H1 (cell line): ENCODE results near the gene RBM19. TPM values are rescaled to one million over a fixed set of nuclear protein-coding genes. Genes with fewer than 3 reads are reported as not detected.

Source experiments
- CTCF ChIA-PET: fragments of 300-600 bp; sonication (Branson Sonifier 250); formaldehyde crosslinking; loops from one replicate; lab custom pipeline; 2021; ENCODE audit not compliant: partially characterized antibody; lab: Charles Lee
- POLR2A ChIA-PET: fragments of 300-600 bp; sonication (Branson Sonifier 250); formaldehyde crosslinking; loops from one replicate; lab custom pipeline; 2021; ENCODE audit warnings: inconsistent platforms; ENCODE audit not compliant: partially characterized antibody; lab: Charles Lee
- DNase-seq, 2 experiments: peaks; one replicate each; pipeline versions ENCODE4 v3.0.0 to v3.0.0-alpha.2; 2010 to 2022; ENCODE audit warnings: low spot score in 2 of 2, low read depth in 1 of 2, mixed read lengths in 1 of 2
- FAIRE-seq: peaks from 2 replicates; lab custom pipeline; 2011; peaks lifted over from hg19 to GRCh38; lab: Jason Lieb, UNC
- H2AFZ ChIP-seq: 2 replicates; pipeline ENCODE4 v1.8.1; 2012; ENCODE audit warnings: low read length, inconsistent platforms
- H2AK5ac ChIP-seq: 2 replicates; pipeline ENCODE4 v1.6.1; 2013; ENCODE audit warnings: low read depth, low read length
- H2BK120ac ChIP-seq: replicated peaks from 2 replicates; pipeline ENCODE3; 2013; ENCODE audit warnings: low read depth, low read length, inconsistent platforms
- H2BK12ac ChIP-seq: 2 replicates; pipeline ENCODE4 v1.6.1; 2013; ENCODE audit warnings: low read depth, low read length
- H2BK15ac ChIP-seq: 2 replicates; pipeline ENCODE4 v1.6.1; 2013; ENCODE audit warnings: low read length
- H2BK20ac ChIP-seq: 2 replicates; pipeline ENCODE4 v1.6.1; 2013; ENCODE audit warnings: low read length
- H2BK5ac ChIP-seq: 2 replicates; pipeline ENCODE4 v1.6.1; 2013; ENCODE audit warnings: low read depth, low read length
- H3K14ac ChIP-seq: 2 replicates; pipeline ENCODE4 v1.6.1; 2013; ENCODE audit warnings: inconsistent platforms; ENCODE audit not compliant: insufficient read length
- H3K18ac ChIP-seq: 2 replicates; pipeline ENCODE4 v1.6.1; 2013; ENCODE audit warnings: low read length; ENCODE audit errors: extremely low read depth
- H3K23ac ChIP-seq: 2 replicates; pipeline ENCODE4 v1.6.1; 2013; ENCODE audit warnings: inconsistent platforms; ENCODE audit not compliant: insufficient read length
- H3K23me2 ChIP-seq: 2 replicates; pipeline ENCODE4 v1.6.1; 2013; ENCODE audit warnings: low read depth, low read length
- H3K27ac ChIP-seq: 2 replicates; pipeline ENCODE4 v1.6.1; 2011; ENCODE audit warnings: low read depth, low read length, inconsistent platforms
- H3K27me3 ChIP-seq, 4 experiments: replicated peaks in 1 of 4; 1 replicate in 1 of 4; 2 replicates in 3 of 4; pipeline versions ENCODE4 v1.6.1 to v1.8.1; 2011 to 2013; ENCODE audit warnings: low read length in 3 of 4, mild to moderate bottlenecking in 3 of 4, inconsistent platforms in 2 of 4, mixed read lengths in 2 of 4, moderate library complexity in 1 of 4; ENCODE audit not compliant: control insufficient read depth in 3 of 4, insufficient read depth in 3 of 4; ENCODE audit errors: extremely low read depth in 1 of 4
- H3K36me3 ChIP-seq, 4 experiments: 2 replicates each; pipeline versions ENCODE4 v1.6.1 to v1.8.1; 2011 to 2013; ENCODE audit warnings: mild to moderate bottlenecking in 4 of 4, low read length in 3 of 4, moderate library complexity in 2 of 4, control low read depth in 1 of 4, inconsistent platforms in 1 of 4; ENCODE audit not compliant: insufficient read depth in 4 of 4, control insufficient read depth in 2 of 4
- H3K4ac ChIP-seq: replicated peaks from 2 replicates; pipeline ENCODE3; 2013; ENCODE audit warnings: low read length, low read depth, mixed read lengths, inconsistent platforms; ENCODE audit not compliant: insufficient read length
- H3K4me1 ChIP-seq, 4 experiments: replicated peaks in 1 of 4; 1 replicate in 1 of 4; 2 replicates in 3 of 4; pipeline versions ENCODE4 v1.6.1 to v1.8.1; 2011 to 2013; ENCODE audit warnings: low read length in 3 of 4, inconsistent platforms in 2 of 4, mixed read lengths in 1 of 4; ENCODE audit not compliant: insufficient read depth in 4 of 4, control insufficient read depth in 3 of 4
- H3K4me2 ChIP-seq, 2 experiments: 2 replicates each; pipeline versions ENCODE4 v1.6.1 to v1.8.1; 2011 to 2013; ENCODE audit warnings: low read depth in 2 of 2, low read length in 2 of 2, control low read depth in 1 of 2, inconsistent platforms in 1 of 2, mild to moderate bottlenecking in 1 of 2; ENCODE audit not compliant: insufficient read depth in 1 of 2
- H3K4me3 ChIP-seq, 4 experiments: fragments of 200-600, 300-600 bp in 1 of 4; sonication (generic), shearing (Covaris generic), sonication (Bioruptor Twin) in 1 of 4; 2 replicates each; pipeline versions ENCODE4 v1.5.1 to v1.8.1; 2011 to 2016; ENCODE audit warnings: low read length in 4 of 4, low read depth in 3 of 4, control low read depth in 2 of 4, inconsistent platforms in 2 of 4, mild to moderate bottlenecking in 2 of 4, mixed read lengths in 1 of 4, moderate library complexity in 1 of 4; ENCODE audit not compliant: insufficient read depth in 2 of 4; ENCODE audit errors: extremely low read depth in 1 of 4
- H3K56ac ChIP-seq: replicated peaks from 2 replicates; pipeline ENCODE3; 2013; ENCODE audit warnings: low read depth, mild to moderate bottlenecking, mixed read lengths, low read length, inconsistent platforms; ENCODE audit not compliant: insufficient read length
- H3K79me1 ChIP-seq: 2 replicates; pipeline ENCODE4 v1.6.1; 2013; ENCODE audit warnings: low read depth, low read length, control low read depth
- H3K79me2 ChIP-seq, 2 experiments: 2 replicates each; pipeline versions ENCODE4 v1.6.1 to v1.8.1; 2012 to 2013; ENCODE audit warnings: low read length in 2 of 2, mild to moderate bottlenecking in 2 of 2, inconsistent platforms in 1 of 2; ENCODE audit not compliant: insufficient read depth in 2 of 2, control insufficient read depth in 1 of 2
- H3K9ac ChIP-seq, 4 experiments: replicated peaks in 1 of 4; 1 replicate in 1 of 4; 2 replicates in 3 of 4; pipeline versions ENCODE4 v1.6.1 to v1.8.1; 2011 to 2013; ENCODE audit warnings: low read depth in 3 of 4, low read length in 3 of 4, control low read depth in 2 of 4, mild to moderate bottlenecking in 2 of 4, moderate library complexity in 2 of 4, inconsistent platforms in 1 of 4; ENCODE audit errors: extremely low read depth in 1 of 4
- H3K9me3 ChIP-seq, 2 experiments: 2 replicates each; pipeline versions ENCODE4 v1.6.1 to v1.8.1; 2012 to 2013; ENCODE audit warnings: mild to moderate bottlenecking in 2 of 2, moderate library complexity in 2 of 2, control low read depth in 1 of 2, inconsistent platforms in 1 of 2, low read depth in 1 of 2, low read length in 1 of 2, mixed read lengths in 1 of 2; ENCODE audit not compliant: insufficient read depth in 2 of 2
- H4K20me1 ChIP-seq, 2 experiments: replicated peaks in 1 of 2; 2 replicates each; pipeline versions ENCODE3 to v1.8.1; 2011 to 2013; ENCODE audit warnings: inconsistent platforms in 2 of 2, low read length in 2 of 2, mild to moderate bottlenecking in 1 of 2; ENCODE audit not compliant: insufficient read depth in 2 of 2, control insufficient read depth in 1 of 2
- H4K5ac ChIP-seq: 2 replicates; pipeline ENCODE4 v1.6.1; 2013; ENCODE audit warnings: low read length, low read depth, mixed read lengths, inconsistent platforms; ENCODE audit not compliant: insufficient read length
- H4K8ac ChIP-seq: 2 replicates; pipeline ENCODE4 v1.8.0; 2013; ENCODE audit warnings: mild to moderate bottlenecking, moderate library complexity, low read length, inconsistent platforms; ENCODE audit not compliant: insufficient read depth; ENCODE audit errors: extremely low read depth
- H4K91ac ChIP-seq: replicated peaks from 2 replicates; pipeline ENCODE3; 2013; ENCODE audit warnings: low read length, mixed read lengths, inconsistent platforms; ENCODE audit not compliant: insufficient read length
- CBX5 ChIP-seq: fragments of 300-800, 300-1000 bp; sonication (generic); IDR thresholded peaks from 2 replicates; pipeline ENCODE4 v1.7.1; 2016; ENCODE audit warnings: antibody characterized with exemption, low read length, low read depth
- GABPA ChIP-seq: IDR thresholded peaks from 2 replicates; pipeline ENCODE4 v1.6.1; 2011; ENCODE audit warnings: mild to moderate bottlenecking, low read length, moderate library complexity, borderline replicate concordance; ENCODE audit not compliant: insufficient read depth
- RAD21 ChIP-seq, 2 experiments: IDR thresholded peaks in 1 of 2; conservative IDR thresholded peaks in 1 of 2; 2 replicates each; pipeline ENCODE4 v1.6.1; 2011; ENCODE audit warnings: low read depth in 2 of 2, low read length in 2 of 2, improper control_type of control experiment in 1 of 2, inconsistent platforms in 1 of 2, mild to moderate bottlenecking in 1 of 2, moderate library complexity in 1 of 2
- TBP ChIP-seq: IDR thresholded peaks from 2 replicates; pipeline ENCODE4 v1.6.1; 2011; ENCODE audit warnings: low read depth, low read length, improper control_type of control experiment
- TEAD4 ChIP-seq: IDR thresholded peaks from 2 replicates; pipeline ENCODE4 v1.6.1; 2012; ENCODE audit warnings: low read depth, low read length, inconsistent platforms, mixed read lengths
- WGBS, 2 experiments: shearing (Covaris generic) in 1 of 2; methylation state at CpG; one replicate each; pipeline versions ENCODE4 v1.1.6 to v1.1.7; 2013 to 2015; ENCODE audit warnings: low lambda C conversion rate in 2 of 2, mixed read lengths in 2 of 2, inconsistent platforms in 1 of 2, low coverage in 1 of 2, missing lambda C conversion rate in 1 of 2; ENCODE audit not compliant: insufficient replicate concordance in 2 of 2, insufficient coverage in 1 of 2, insufficient read length in 1 of 2; ENCODE audit errors: extremely low coverage in 1 of 2, missing lambda C conversion rate in 1 of 2; 5-methylcytosine and 5-hydroxymethylcytosine counted together
- polyA plus RNA-seq, 7 experiments: library from polyadenylated mRNA; depleted of rRNA in 3 of 7; stranded (reverse) in 5 of 7; unstranded in 2 of 7; fragments of >200 nt in 5 of 7; fragments of 200-250 nt in 2 of 7; gene quantifications; 1 replicate in 5 of 7; 2 replicates in 1 of 7; 4 replicates in 1 of 7; pipeline versions ENCODE4 v1.2.1 to v1.2.3, GENCODE V29; 2011 to 2013; ENCODE audit warnings: missing spikeins in 2 of 7, mixed read lengths in 2 of 7
- total RNA-seq: library from RNA; stranded (reverse); fragmentation: NEBNext Ultra II Directional; extraction: Animal tissue kit (Norgen Biotek cat#: 25700); gene quantifications from 2 replicates; pipeline ENCODE4 v1.2.1, GENCODE V29; 2021

The RBM19 gene
- total and polyA plus RNA-seq, 2 of the 8 experiments (the other 6 are each of a cell fraction or from before 2014, with no cell fraction given), result 23.4 to 61.9 TPM

GRCh38 chr12:113880988-113881962 lies 84.8 kb downstream of the RBM19 start:
- Histone ChIP-seq H4K91ac (no peak overlapping the region), H3K56ac (no peak overlapping the region), H4K5ac (no peak overlapping the region), H2AK5ac (no peak overlapping the region), H3K23me2 (no peaks in the 10 kb centered on the region), H2BK20ac (no peak overlapping the region), H2BK15ac (no peak overlapping the region), H2AFZ (no peak overlapping the region), H2BK120ac (no peak overlapping the region), H3K4me2 (no peak overlapping the region), H3K9me3 (no peaks in the 10 kb centered on the region), H3K14ac (no peak overlapping the region), H3K27ac (no peak overlapping the region), H3K4me1 (no peaks in the 10 kb centered on the region), H3K36me3 (no peaks in the 10 kb centered on the region; a peak in 1 of 8 replicates), H3K79me1 (no peaks in the 10 kb centered on the region), H3K4ac (no peak overlapping the region), H2BK5ac (no peak overlapping the region), H2BK12ac (no peak overlapping the region), H3K27me3 (no peaks in the 10 kb centered on the region), H3K9ac (no peak overlapping the region), H3K79me2 (no peaks in the 10 kb centered on the region), H3K4me3 (no peak overlapping the region), H4K8ac (no peak overlapping the region), H3K23ac (no peak overlapping the region), H3K18ac (no peak overlapping the region), H4K20me1 (peaks cover 0 to 2% of the 10 kb centered on the region in 2 experiments)
- ChIA-PET CTCF (interaction anchor here (1.0 to 5.7 kb wide), 7 partner anchors 9 to 60 kb away, joined by 3 to 40 read pairs (median 4); no protein-coding TSS in a partner anchor), POLR2A (no interaction called here)
- 91% methylated on average over 23 of the region's 23 CpGs; no CpG with 5 or more reads in 1 of the 2 experiments for WGBS, 2 experiments
- no peak for DNase-seq
- FAIRE-seq, result no peak
- TF ChIP-seq RAD21 (IDR thresholded peaks at IDR 0.05 in 1 of 2, conservative IDR thresholded peaks at IDR 0.05 in 1 of 2; ENCODE audit: low read depth in 2 of 2, low read length in 2 of 2) (no peak), GABPA (no peak), CBX5 (no peak), TEAD4 (no peak), TBP (no peak)
